PC-9 (cell line): Measurements from ENCODE around the gene PHACTR1. TPM values are rescaled to one million over a fixed set of nuclear protein-coding genes. Genes with fewer than 3 reads are reported as not detected.

Experiments
- BruUV-seq: library from RNA; stranded (reverse); fragments of 400-500 nt; replicated peaks from 2 replicates; lab custom pipeline; 2021; lab: Mats Ljungman, UMichigan
- CTCF ChIA-PET: fragments of 300-600 bp; sonication (Branson Sonifier 250); formaldehyde crosslinking; loops from one replicate; lab custom pipeline; 2022; ENCODE audit warnings: antibody characterized with exemption; lab: Charles Lee
- POLR2A ChIA-PET: fragments of 300-600 bp; sonication (Branson Sonifier 250); formaldehyde crosslinking; loops from one replicate; lab custom pipeline; 2022; ENCODE audit warnings: antibody characterized with exemption; ENCODE audit not compliant: unreplicated experiment; lab: Charles Lee
- DNase-seq, 2 experiments: peaks; one replicate each; pipeline versions ENCODE4 v3.0.0 to v3.0.0-alpha.2; 2015 to 2022; ENCODE audit warnings: mixed read lengths in 1 of 2
- H2AFZ ChIP-seq: fragments of 200-600 bp; sonication (generic); 2 replicates; pipeline ENCODE4 v1.8.1; 2017; ENCODE audit warnings: antibody characterized with exemption
- H3F3A ChIP-seq: fragments of 200-600 bp; sonication (generic); 2 replicates; pipeline ENCODE4 v1.8.1; 2017; ENCODE audit warnings: antibody characterized with exemption, mild to moderate bottlenecking, low read depth; ENCODE audit not compliant: insufficient read depth
- H3K27ac ChIP-seq: fragments of 200-600 bp; sonication (generic); 2 replicates; pipeline ENCODE4 v1.6.1; 2016; ENCODE audit warnings: mixed run types
- H3K27me3 ChIP-seq: fragments of 200-600 bp; sonication (generic); 2 replicates; pipeline ENCODE4 v1.6.1; 2016; ENCODE audit warnings: low read depth, mixed run types; ENCODE audit not compliant: insufficient read depth
- H3K36me3 ChIP-seq: fragments of 200-600 bp; sonication (generic); 2 replicates; pipeline ENCODE4 v1.6.1; 2016; ENCODE audit warnings: low read depth, mixed run types
- H3K4me1 ChIP-seq: fragments of 200-600 bp; sonication (generic); replicated peaks from 2 replicates; pipeline ENCODE4 v1.6.1; 2016; ENCODE audit warnings: mixed run types; ENCODE audit not compliant: insufficient read depth
- H3K4me2 ChIP-seq: fragments of 200-600 bp; sonication (generic); 2 replicates; pipeline ENCODE4 v1.6.1; 2017; ENCODE audit warnings: mixed run types
- H3K4me3 ChIP-seq: fragments of 200-600 bp; sonication (generic); 2 replicates; pipeline ENCODE4 v1.6.1; 2016; ENCODE audit warnings: mixed run types
- H3K79me2 ChIP-seq: fragments of 200-600 bp; sonication (generic); 2 replicates; pipeline ENCODE4 v1.6.1; 2017; ENCODE audit warnings: low read depth, mixed run types
- H3K9me2 ChIP-seq: fragments of 200-600 bp; sonication (generic); 2 replicates; pipeline ENCODE4 v1.8.1; 2017; ENCODE audit warnings: mild to moderate bottlenecking; ENCODE audit not compliant: insufficient read depth
- H3K9me3 ChIP-seq: fragments of 200-600 bp; sonication (generic); 2 replicates; pipeline ENCODE4 v1.8.1; 2016; ENCODE audit warnings: low read depth; ENCODE audit not compliant: insufficient read depth
- H4K20me1 ChIP-seq: fragments of 200-600 bp; sonication (generic); 2 replicates; pipeline ENCODE4 v1.8.1; 2017; ENCODE audit not compliant: insufficient read depth
- EZH2 ChIP-seq: fragments of 200-600 bp; sonication (generic); IDR thresholded peaks from 2 replicates; pipeline ENCODE4 v1.8.0; 2017; ENCODE audit warnings: antibody characterized with exemption, low read depth
- intact Hi-C: fragments of 100-400 bp; cut with micrococcal nuclease; formaldehyde crosslinking; loops from one replicate; pipeline ENCODE4 v1.10.0; 2022; ENCODE audit not compliant: unreplicated experiment
- total RNA-seq: library from RNA; stranded (reverse); gene quantifications from 2 replicates; pipeline ENCODE4 v1.2.3, GENCODE V29; 2021
- TF ChIP-seq, protein P1 (sequence below): fragments of 200-600 bp; sonication (generic); conservative IDR thresholded peaks from 2 replicates; pipeline ENCODE4 v1.6.1; 2017; ENCODE audit warnings: mixed run types, antibody characterized with exemption, mild to moderate bottlenecking, moderate library complexity

The PHACTR1 gene
- total RNA-seq, 1 experiment from 2014 or later, result not detected

DNA sequence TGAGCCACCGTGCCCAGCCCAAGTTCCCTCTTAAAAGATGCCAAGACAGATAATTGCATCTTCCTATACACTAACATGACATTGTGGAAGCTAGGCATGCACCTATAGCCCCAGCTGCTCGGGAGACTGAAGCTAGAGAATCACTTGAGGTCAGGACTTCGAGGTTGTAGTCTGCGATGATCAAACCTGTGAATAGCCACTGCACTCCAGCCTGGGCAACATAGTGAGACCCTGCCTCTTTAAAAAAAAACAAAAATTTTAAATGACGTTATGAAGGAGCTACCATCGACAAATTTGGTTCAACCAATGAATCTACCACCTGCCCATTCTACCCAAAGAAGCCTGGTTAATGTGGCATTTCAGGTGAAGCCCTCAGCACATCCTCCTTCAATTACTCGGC lies 531.1 kb downstream of the PHACTR1 start:
- peaks cover 55% of the 10 kb centered on the region for H3K27me3 ChIP-seq
- BruUV-seq, result no TSS peak
- H3K9me2 ChIP-seq, result no peaks in the 10 kb centered on the region
- H3K79me2 ChIP-seq, result no peaks in the 10 kb centered on the region
- H2AFZ ChIP-seq, result no peak overlapping the region
- no peaks in the 10 kb centered on the region for H3F3A ChIP-seq
- H3K4me1 ChIP-seq, result no peaks in the 10 kb centered on the region
- no peak for DNase-seq
- H3K4me3 ChIP-seq, result no peak overlapping the region
- intact Hi-C loops, result no loop called here
- POLR2A ChIA-PET, result interaction anchor here (0.6 kb wide), 1 partner anchor 266 kb away, joined by 6 read pairs; no protein-coding TSS in a partner anchor
- CTCF ChIA-PET, result no interaction called here
- H4K20me1 ChIP-seq, result no peaks in the 10 kb centered on the region
- TF ChIP-seq, protein P1, sequence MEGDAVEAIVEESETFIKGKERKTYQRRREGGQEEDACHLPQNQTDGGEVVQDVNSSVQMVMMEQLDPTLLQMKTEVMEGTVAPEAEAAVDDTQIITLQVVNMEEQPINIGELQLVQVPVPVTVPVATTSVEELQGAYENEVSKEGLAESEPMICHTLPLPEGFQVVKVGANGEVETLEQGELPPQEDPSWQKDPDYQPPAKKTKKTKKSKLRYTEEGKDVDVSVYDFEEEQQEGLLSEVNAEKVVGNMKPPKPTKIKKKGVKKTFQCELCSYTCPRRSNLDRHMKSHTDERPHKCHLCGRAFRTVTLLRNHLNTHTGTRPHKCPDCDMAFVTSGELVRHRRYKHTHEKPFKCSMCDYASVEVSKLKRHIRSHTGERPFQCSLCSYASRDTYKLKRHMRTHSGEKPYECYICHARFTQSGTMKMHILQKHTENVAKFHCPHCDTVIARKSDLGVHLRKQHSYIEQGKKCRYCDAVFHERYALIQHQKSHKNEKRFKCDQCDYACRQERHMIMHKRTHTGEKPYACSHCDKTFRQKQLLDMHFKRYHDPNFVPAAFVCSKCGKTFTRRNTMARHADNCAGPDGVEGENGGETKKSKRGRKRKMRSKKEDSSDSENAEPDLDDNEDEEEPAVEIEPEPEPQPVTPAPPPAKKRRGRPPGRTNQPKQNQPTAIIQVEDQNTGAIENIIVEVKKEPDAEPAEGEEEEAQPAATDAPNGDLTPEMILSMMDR, result no peak
- no peak for TF ChIP-seq EZH2
- H3K36me3 ChIP-seq, result no peaks in the 10 kb centered on the region
- no peak overlapping the region for H3K27ac ChIP-seq
- no peaks in the 10 kb centered on the region for H3K9me3 ChIP-seq
- no peak overlapping the region for H3K4me2 ChIP-seq

DNA sequence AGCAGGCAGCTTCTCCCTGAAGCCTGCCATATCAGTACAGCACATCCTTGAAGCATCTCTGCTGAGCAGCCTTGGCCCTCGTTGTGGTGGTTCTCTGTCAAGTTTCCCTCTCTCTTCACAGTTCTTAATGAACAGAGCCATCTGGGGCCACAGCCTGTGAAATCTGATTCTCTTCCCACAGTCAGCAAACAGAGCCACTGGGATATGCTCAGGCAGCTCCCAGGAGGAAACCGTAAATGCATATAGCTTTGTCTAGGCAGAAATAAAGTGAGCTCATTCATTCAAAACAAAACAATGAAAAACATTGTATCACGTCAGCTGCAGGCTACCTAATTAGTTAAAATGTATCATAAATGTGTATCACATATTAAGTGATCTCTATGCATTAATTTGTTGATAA lies 531.5 kb downstream of the PHACTR1 start:
- Histone ChIP-seq H3K9me3 (no peaks in the 10 kb centered on the region), H3K79me2 (no peaks in the 10 kb centered on the region), H3K27me3 (peaks cover 57% of the 10 kb centered on the region), H2AFZ (no peak overlapping the region), H4K20me1 (no peaks in the 10 kb centered on the region), H3K4me2 (no peak overlapping the region), H3K27ac (no peak overlapping the region), H3K4me3 (no peak overlapping the region), H3K4me1 (no peaks in the 10 kb centered on the region), H3K9me2 (no peaks in the 10 kb centered on the region), H3K36me3 (no peaks in the 10 kb centered on the region), H3F3A (no peaks in the 10 kb centered on the region)
- no TSS peak for BruUV-seq
- TF ChIP-seq, protein P1, result no peak
- TF ChIP-seq EZH2, result no peak
- POLR2A ChIA-PET, result interaction anchor here (0.6 kb wide), 1 partner anchor 266 kb away, joined by 6 read pairs; no protein-coding TSS in a partner anchor
- intact Hi-C loops, result no loop called here
- no peak for DNase-seq
- CTCF ChIA-PET, result no interaction called here

DNA sequence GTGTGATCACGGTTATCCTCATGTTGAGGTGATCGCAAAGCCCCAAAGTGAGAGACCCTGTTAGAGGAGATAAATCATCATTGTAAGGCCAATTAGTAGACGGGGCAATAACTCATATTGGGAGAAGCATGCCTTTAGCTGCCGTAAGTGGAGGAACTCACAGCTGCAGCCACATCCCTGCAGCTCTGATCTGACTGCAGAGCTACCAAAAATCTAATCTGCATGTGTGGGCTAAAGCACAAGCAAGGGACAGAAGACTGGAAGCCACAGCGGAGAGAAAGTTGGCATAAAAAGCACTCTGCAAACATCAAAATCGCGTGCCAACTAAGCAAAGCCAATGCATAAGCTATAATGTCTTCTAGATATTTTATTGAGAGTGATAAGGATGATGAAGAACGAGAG lies 532.0 kb downstream of the PHACTR1 start:
- BruUV-seq, result no TSS peak

More for the DNA sequence above, 532.0 kb downstream of the PHACTR1 start:
- POLR2A ChIA-PET, result no interaction called here
- Histone ChIP-seq H3K79me2 (no peaks in the 10 kb centered on the region), H3F3A (no peaks in the 10 kb centered on the region), H3K4me3 (no peak overlapping the region), H3K27me3 (peaks cover 62% of the 10 kb centered on the region), H3K36me3 (no peaks in the 10 kb centered on the region), H3K9me2 (no peaks in the 10 kb centered on the region), H2AFZ (no peak overlapping the region), H3K27ac (no peak overlapping the region), H3K4me2 (no peak overlapping the region), H4K20me1 (no peaks in the 10 kb centered on the region), H3K4me1 (no peaks in the 10 kb centered on the region), H3K9me3 (no peaks in the 10 kb centered on the region)
- CTCF ChIA-PET, result no interaction called here
- no peak for DNase-seq
- intact Hi-C loops, result no loop called here
- TF ChIP-seq, protein P1, result no peak
- no peak for TF ChIP-seq EZH2
